ENCODE results near the gene DCTN4. TPM values are rescaled to one million over a fixed set of nuclear protein-coding genes. Genes with fewer than 3 reads are reported as not detected.

Gene DCTN4
- total and polyA plus RNA-seq, 9 of the 15 experiments (the other 6 are each of a cell fraction or from before 2014, with no cell fraction given): 20.4 to 64.9 (median 49.9) TPM

DNA sequence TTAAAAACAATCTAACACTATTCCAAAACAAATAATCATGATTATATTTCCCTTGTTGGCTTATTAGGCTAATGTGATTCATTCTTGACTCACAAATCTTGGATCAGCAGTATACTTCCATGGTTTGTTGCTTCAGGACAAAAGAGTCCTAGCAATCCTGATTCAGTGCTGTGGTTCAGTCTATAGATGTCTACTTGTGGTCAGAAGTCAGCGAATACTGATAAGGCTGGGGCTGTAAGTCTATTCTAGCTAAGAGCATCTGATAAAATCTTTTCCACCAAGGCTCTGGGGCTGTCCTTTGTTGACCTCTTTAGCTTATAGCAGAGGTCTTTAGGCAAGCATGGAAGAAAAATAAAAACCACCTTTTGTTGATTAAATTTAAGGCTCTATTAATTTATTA is 15.3 kb upstream of the DCTN4 start (continued):
- TF ChIP-seq, protein P1, sequence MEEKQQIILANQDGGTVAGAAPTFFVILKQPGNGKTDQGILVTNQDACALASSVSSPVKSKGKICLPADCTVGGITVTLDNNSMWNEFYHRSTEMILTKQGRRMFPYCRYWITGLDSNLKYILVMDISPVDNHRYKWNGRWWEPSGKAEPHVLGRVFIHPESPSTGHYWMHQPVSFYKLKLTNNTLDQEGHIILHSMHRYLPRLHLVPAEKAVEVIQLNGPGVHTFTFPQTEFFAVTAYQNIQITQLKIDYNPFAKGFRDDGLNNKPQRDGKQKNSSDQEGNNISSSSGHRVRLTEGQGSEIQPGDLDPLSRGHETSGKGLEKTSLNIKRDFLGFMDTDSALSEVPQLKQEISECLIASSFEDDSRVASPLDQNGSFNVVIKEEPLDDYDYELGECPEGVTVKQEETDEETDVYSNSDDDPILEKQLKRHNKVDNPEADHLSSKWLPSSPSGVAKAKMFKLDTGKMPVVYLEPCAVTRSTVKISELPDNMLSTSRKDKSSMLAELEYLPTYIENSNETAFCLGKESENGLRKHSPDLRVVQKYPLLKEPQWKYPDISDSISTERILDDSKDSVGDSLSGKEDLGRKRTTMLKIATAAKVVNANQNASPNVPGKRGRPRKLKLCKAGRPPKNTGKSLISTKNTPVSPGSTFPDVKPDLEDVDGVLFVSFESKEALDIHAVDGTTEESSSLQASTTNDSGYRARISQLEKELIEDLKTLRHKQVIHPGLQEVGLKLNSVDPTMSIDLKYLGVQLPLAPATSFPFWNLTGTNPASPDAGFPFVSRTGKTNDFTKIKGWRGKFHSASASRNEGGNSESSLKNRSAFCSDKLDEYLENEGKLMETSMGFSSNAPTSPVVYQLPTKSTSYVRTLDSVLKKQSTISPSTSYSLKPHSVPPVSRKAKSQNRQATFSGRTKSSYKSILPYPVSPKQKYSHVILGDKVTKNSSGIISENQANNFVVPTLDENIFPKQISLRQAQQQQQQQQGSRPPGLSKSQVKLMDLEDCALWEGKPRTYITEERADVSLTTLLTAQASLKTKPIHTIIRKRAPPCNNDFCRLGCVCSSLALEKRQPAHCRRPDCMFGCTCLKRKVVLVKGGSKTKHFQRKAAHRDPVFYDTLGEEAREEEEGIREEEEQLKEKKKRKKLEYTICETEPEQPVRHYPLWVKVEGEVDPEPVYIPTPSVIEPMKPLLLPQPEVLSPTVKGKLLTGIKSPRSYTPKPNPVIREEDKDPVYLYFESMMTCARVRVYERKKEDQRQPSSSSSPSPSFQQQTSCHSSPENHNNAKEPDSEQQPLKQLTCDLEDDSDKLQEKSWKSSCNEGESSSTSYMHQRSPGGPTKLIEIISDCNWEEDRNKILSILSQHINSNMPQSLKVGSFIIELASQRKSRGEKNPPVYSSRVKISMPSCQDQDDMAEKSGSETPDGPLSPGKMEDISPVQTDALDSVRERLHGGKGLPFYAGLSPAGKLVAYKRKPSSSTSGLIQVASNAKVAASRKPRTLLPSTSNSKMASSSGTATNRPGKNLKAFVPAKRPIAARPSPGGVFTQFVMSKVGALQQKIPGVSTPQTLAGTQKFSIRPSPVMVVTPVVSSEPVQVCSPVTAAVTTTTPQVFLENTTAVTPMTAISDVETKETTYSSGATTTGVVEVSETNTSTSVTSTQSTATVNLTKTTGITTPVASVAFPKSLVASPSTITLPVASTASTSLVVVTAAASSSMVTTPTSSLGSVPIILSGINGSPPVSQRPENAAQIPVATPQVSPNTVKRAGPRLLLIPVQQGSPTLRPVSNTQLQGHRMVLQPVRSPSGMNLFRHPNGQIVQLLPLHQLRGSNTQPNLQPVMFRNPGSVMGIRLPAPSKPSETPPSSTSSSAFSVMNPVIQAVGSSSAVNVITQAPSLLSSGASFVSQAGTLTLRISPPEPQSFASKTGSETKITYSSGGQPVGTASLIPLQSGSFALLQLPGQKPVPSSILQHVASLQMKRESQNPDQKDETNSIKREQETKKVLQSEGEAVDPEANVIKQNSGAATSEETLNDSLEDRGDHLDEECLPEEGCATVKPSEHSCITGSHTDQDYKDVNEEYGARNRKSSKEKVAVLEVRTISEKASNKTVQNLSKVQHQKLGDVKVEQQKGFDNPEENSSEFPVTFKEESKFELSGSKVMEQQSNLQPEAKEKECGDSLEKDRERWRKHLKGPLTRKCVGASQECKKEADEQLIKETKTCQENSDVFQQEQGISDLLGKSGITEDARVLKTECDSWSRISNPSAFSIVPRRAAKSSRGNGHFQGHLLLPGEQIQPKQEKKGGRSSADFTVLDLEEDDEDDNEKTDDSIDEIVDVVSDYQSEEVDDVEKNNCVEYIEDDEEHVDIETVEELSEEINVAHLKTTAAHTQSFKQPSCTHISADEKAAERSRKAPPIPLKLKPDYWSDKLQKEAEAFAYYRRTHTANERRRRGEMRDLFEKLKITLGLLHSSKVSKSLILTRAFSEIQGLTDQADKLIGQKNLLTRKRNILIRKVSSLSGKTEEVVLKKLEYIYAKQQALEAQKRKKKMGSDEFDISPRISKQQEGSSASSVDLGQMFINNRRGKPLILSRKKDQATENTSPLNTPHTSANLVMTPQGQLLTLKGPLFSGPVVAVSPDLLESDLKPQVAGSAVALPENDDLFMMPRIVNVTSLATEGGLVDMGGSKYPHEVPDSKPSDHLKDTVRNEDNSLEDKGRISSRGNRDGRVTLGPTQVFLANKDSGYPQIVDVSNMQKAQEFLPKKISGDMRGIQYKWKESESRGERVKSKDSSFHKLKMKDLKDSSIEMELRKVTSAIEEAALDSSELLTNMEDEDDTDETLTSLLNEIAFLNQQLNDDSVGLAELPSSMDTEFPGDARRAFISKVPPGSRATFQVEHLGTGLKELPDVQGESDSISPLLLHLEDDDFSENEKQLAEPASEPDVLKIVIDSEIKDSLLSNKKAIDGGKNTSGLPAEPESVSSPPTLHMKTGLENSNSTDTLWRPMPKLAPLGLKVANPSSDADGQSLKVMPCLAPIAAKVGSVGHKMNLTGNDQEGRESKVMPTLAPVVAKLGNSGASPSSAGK (IDR thresholded peaks at IDR 0.05): no peak
- TF ChIP-seq, protein P2, sequence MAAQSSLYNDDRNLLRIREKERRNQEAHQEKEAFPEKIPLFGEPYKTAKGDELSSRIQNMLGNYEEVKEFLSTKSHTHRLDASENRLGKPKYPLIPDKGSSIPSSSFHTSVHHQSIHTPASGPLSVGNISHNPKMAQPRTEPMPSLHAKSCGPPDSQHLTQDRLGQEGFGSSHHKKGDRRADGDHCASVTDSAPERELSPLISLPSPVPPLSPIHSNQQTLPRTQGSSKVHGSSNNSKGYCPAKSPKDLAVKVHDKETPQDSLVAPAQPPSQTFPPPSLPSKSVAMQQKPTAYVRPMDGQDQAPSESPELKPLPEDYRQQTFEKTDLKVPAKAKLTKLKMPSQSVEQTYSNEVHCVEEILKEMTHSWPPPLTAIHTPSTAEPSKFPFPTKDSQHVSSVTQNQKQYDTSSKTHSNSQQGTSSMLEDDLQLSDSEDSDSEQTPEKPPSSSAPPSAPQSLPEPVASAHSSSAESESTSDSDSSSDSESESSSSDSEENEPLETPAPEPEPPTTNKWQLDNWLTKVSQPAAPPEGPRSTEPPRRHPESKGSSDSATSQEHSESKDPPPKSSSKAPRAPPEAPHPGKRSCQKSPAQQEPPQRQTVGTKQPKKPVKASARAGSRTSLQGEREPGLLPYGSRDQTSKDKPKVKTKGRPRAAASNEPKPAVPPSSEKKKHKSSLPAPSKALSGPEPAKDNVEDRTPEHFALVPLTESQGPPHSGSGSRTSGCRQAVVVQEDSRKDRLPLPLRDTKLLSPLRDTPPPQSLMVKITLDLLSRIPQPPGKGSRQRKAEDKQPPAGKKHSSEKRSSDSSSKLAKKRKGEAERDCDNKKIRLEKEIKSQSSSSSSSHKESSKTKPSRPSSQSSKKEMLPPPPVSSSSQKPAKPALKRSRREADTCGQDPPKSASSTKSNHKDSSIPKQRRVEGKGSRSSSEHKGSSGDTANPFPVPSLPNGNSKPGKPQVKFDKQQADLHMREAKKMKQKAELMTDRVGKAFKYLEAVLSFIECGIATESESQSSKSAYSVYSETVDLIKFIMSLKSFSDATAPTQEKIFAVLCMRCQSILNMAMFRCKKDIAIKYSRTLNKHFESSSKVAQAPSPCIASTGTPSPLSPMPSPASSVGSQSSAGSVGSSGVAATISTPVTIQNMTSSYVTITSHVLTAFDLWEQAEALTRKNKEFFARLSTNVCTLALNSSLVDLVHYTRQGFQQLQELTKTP (IDR thresholded peaks at IDR 0.05; ENCODE audit: low read depth in 1 of 2, partially characterized antibody in 2 of 2): peak; percentile 35 to 51
- TF ChIP-seq KDM1A (IDR thresholded peaks at IDR 0.05): peak; percentile 93 to 94
- peak; percentile 81 for TF ChIP-seq NCOR1 (IDR thresholded peaks at IDR 0.05)
- TF ChIP-seq LARP7 (IDR thresholded peaks at IDR 0.05): no peak
- TF ChIP-seq GTF2A2 (tag; IDR thresholded peaks at IDR 0.05): no peak
- peak in 1 of 2 experiments; percentile 83; a peak in 1 of 4 replicates for TF ChIP-seq ARNT (IDR thresholded peaks at IDR 0.05)
- TF ChIP-seq FOXK1 (CRISPR knock-in tag; IDR thresholded peaks at IDR 0.05; ENCODE audit: borderline replicate concordance): no peak
- TF ChIP-seq SIRT6 (IDR thresholded peaks at IDR 0.05; ENCODE audit: low read depth, low read length): no peak
- TF ChIP-seq BRD9 (IDR thresholded peaks at IDR 0.05; ENCODE audit: low read depth, partially characterized antibody): no peak
- TF ChIP-seq CBX2 (IDR thresholded peaks at IDR 0.05; ENCODE audit: insufficient read depth, low read length, poor library complexity, severe bottlenecking): no peak
- no peak for TF ChIP-seq CHCHD3 (CRISPR knock-in tag; IDR thresholded peaks at IDR 0.05)
- peak; percentile 94 for TF ChIP-seq SMAD4 (CRISPR knock-in tag; conservative IDR thresholded peaks at IDR 0.05)
